PC-3 (cell line): Measurements from ENCODE around the gene SLC24A3. TPM values are rescaled to one million over a fixed set of nuclear protein-coding genes. Genes with fewer than 3 reads are reported as not detected.

Experiments
- ATAC-seq: fragments of 200-7000 bp; cut with Tn5 transposase; 2 replicates; pipeline ENCODE4 v1.9.1; 2020; ENCODE audit warnings: mild to moderate bottlenecking, moderate library complexity
- BruUV-seq: library from RNA; stranded (reverse); fragments of 400-500 nt; replicated peaks from 2 replicates; lab custom pipeline; 2021; lab: Mats Ljungman, UMichigan
- CTCF ChIA-PET: fragments of 300-600 bp; sonication (Branson Sonifier 250); formaldehyde crosslinking; loops from one replicate; lab custom pipeline; 2022; ENCODE audit warnings: antibody characterized with exemption; lab: Charles Lee
- POLR2A ChIA-PET: fragments of 300-600 bp; sonication (Branson Sonifier 250); formaldehyde crosslinking; loops from one replicate; lab custom pipeline; 2022; ENCODE audit warnings: antibody characterized with exemption; ENCODE audit not compliant: unreplicated experiment; lab: Charles Lee
- DNase-seq: peaks from one replicate; pipeline ENCODE4 v3.0.0-alpha.2; 2015
- H2AFZ ChIP-seq: fragments of 300-600 bp; sonication (generic); 2 replicates; pipeline ENCODE4 v1.6.0; 2016; ENCODE audit warnings: antibody characterized with exemption, low read length
- H3F3A ChIP-seq: fragments of 300-600 bp; sonication (generic); one replicate; pipeline ENCODE4 v1.6.0; 2017; ENCODE audit warnings: antibody characterized with exemption, low read length, control low read depth, mild to moderate bottlenecking; ENCODE audit not compliant: unreplicated experiment
- H3K27ac ChIP-seq: fragments of 300-600 bp; sonication (generic); 2 replicates; pipeline ENCODE4 v1.5.1; 2016; ENCODE audit warnings: mild to moderate bottlenecking, low read length
- H3K27me3 ChIP-seq: fragments of 300-600 bp; sonication (generic); 2 replicates; pipeline ENCODE4 v1.6.1; 2016; ENCODE audit warnings: low read length, mixed read lengths
- H3K36me3 ChIP-seq: fragments of 300-600 bp; sonication (generic); 2 replicates; pipeline ENCODE4 v1.6.1; 2016; ENCODE audit warnings: low read depth, mixed run types, low read length, mixed read lengths
- H3K4me1 ChIP-seq: fragments of 300-600 bp; sonication (generic); 2 replicates; pipeline ENCODE4 v1.5.1; 2016; ENCODE audit warnings: low read length; ENCODE audit not compliant: insufficient read depth
- H3K4me2 ChIP-seq: fragments of 300-600 bp; sonication (generic); 2 replicates; pipeline ENCODE4 v1.6.0; 2016; ENCODE audit warnings: low read length
- H3K4me3 ChIP-seq: fragments of 300-600 bp; sonication (generic); 2 replicates; pipeline ENCODE4 v1.5.1; 2016; ENCODE audit warnings: mild to moderate bottlenecking, low read length, mixed read lengths
- H3K79me2 ChIP-seq: fragments of 300-600 bp; sonication (generic); 2 replicates; pipeline ENCODE4 v1.6.1; 2017; ENCODE audit warnings: low read length, mixed read lengths
- H3K9ac ChIP-seq: fragments of 300-600 bp; sonication (generic); 2 replicates; pipeline ENCODE4 v1.6.0; 2016; ENCODE audit warnings: mild to moderate bottlenecking, low read length
- H3K9me2 ChIP-seq: fragments of 300-600 bp; sonication (generic); replicated peaks from 2 replicates; pipeline ENCODE4 v1.6.1; 2016; ENCODE audit warnings: mixed run types, low read length, mixed read lengths
- H3K9me3 ChIP-seq: fragments of 300-600 bp; sonication (generic); 2 replicates; pipeline ENCODE4 v1.6.1; 2016; ENCODE audit warnings: low read length, mixed read lengths
- H4K20me1 ChIP-seq: fragments of 300-600 bp; sonication (generic); 2 replicates; pipeline ENCODE4 v1.6.1; 2016; ENCODE audit warnings: low read length, mixed read lengths
- CTCF ChIP-seq: fragments of 300-600 bp; sonication (generic); conservative IDR thresholded peaks from 2 replicates; pipeline ENCODE4 v1.5.1; 2017; ENCODE audit warnings: antibody characterized with exemption, low read depth, mild to moderate bottlenecking, low read length
- EZH2 ChIP-seq: fragments of 300-600 bp; sonication (generic); IDR thresholded peaks from one replicate; pipeline ENCODE4 v1.6.1; 2017; ENCODE audit warnings: antibody characterized with exemption, mild to moderate bottlenecking, low read length; ENCODE audit not compliant: unreplicated experiment
- EZH2phosphoT487 ChIP-seq: fragments of 300-600 bp; sonication (generic); IDR thresholded peaks from 2 replicates; pipeline ENCODE4 v1.6.1; 2018; ENCODE audit warnings: mild to moderate bottlenecking, antibody characterized with exemption, low read length, borderline replicate concordance
- intact Hi-C: fragments of 100-400 bp; cut with micrococcal nuclease; formaldehyde crosslinking; loops from 2 replicates; pipeline ENCODE4 v1.9.0; 2023
- total RNA-seq: library from RNA; depleted of rRNA; stranded (reverse); fragments of >200 nt; gene quantifications from 2 replicates; pipeline ENCODE4 v1.2.3, GENCODE V29; 2014

SLC24A3 gene
- total RNA-seq, 1 experiment from 2014 or later, result 0.11 TPM

GRCh38 chr20:19492687-19493336 is 280.4 kb downstream of the SLC24A3 start:
- Histone ChIP-seq H3K4me3 (no peak overlapping the region), H3K79me2 (no peaks in the 10 kb centered on the region), H3K4me2 (no peak overlapping the region), H4K20me1 (no peaks in the 10 kb centered on the region), H3K27ac (no peak overlapping the region), H3K9me3 (no peaks in the 10 kb centered on the region), H3F3A (no peaks in the 10 kb centered on the region), H3K4me1 (peaks cover 8% of the 10 kb centered on the region; the same call in 1 of the 2 replicates), H3K27me3 (peaks cover 71% of the 10 kb centered on the region), H3K36me3 (no peaks in the 10 kb centered on the region), H3K9me2 (no peaks in the 10 kb centered on the region), H3K9ac (no peak overlapping the region), H2AFZ (no peak overlapping the region)
- DNase-seq (no peak), ATAC-seq (no peak)
- intact Hi-C loops, result no loop called here
- POLR2A ChIA-PET, result no interaction called here
- TF ChIP-seq EZH2, result no peak
- TF ChIP-seq EZH2phosphoT487, result no peak
- TF ChIP-seq CTCF, result no peak
- BruUV-seq, result no TSS peak
- CTCF ChIA-PET, result no interaction called here

- DNase-seq (no peak), ATAC-seq (no peak)
- no peak overlapping the region for H2AFZ ChIP-seq
- ChIA-PET CTCF (no interaction called here), POLR2A (no interaction called here)
- H3K4me2 ChIP-seq, result no peak overlapping the region
- no peaks in the 10 kb centered on the region for H3K79me2 ChIP-seq
- no peak overlapping the region for H3K27ac ChIP-seq
- no peaks in the 10 kb centered on the region for H3F3A ChIP-seq
- intact Hi-C loops, result no loop called here
- no peaks in the 10 kb centered on the region for H3K36me3 ChIP-seq
- TF ChIP-seq CTCF (no peak), EZH2phosphoT487 (no peak), EZH2 (no peak)
- H3K4me3 ChIP-seq, result no peak overlapping the region
- no peak overlapping the region for H3K9ac ChIP-seq
- H3K9me3 ChIP-seq, result no peaks in the 10 kb centered on the region
- no peaks in the 10 kb centered on the region for H4K20me1 ChIP-seq
- H3K4me1 ChIP-seq, result peaks cover 8% of the 10 kb centered on the region; the same call in 1 of the 2 replicates
- BruUV-seq, result no TSS peak
- no peaks in the 10 kb centered on the region for H3K9me2 ChIP-seq
- peaks cover 64% of the 10 kb centered on the region for H3K27me3 ChIP-seq
These were observed 281.5 kb downstream of the SLC24A3 start for GRCh38 chr20:19493794-19494495.
